C4-2B (cell line): ENCODE measurements around the gene DNAH12.

Experiments
- ZFX ChIP-seq: fragments of 450-650 bp; IDR thresholded peaks from 2 replicates; pipeline ENCODE4 v1.6.1; 2017
- TF ChIP-seq, protein P1 (sequence below): fragments of 450-650 bp; conservative IDR thresholded peaks from 2 replicates; pipeline ENCODE4 v1.5.1; 2017; ENCODE audit warnings: mild to moderate bottlenecking

DNA sequence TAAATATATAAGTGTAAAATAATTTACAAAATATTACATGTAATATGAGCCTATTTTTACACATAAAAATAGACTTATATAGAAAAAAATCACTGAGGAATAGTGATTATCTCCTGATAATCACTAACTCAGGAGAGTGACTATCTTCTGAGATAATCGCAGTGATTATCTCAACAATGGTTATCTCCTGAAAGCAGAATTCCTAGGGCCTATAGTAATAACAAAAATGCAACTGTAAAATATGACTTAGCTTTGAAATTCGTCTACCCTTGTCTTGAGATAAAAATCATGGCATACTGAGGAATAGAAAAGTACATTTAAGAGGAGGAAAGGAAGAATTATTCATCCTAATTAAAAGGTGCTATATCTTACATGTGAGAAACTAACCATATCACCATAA, 134.7 kb downstream of the DNAH12 start:
- TF ChIP-seq, protein P1, sequence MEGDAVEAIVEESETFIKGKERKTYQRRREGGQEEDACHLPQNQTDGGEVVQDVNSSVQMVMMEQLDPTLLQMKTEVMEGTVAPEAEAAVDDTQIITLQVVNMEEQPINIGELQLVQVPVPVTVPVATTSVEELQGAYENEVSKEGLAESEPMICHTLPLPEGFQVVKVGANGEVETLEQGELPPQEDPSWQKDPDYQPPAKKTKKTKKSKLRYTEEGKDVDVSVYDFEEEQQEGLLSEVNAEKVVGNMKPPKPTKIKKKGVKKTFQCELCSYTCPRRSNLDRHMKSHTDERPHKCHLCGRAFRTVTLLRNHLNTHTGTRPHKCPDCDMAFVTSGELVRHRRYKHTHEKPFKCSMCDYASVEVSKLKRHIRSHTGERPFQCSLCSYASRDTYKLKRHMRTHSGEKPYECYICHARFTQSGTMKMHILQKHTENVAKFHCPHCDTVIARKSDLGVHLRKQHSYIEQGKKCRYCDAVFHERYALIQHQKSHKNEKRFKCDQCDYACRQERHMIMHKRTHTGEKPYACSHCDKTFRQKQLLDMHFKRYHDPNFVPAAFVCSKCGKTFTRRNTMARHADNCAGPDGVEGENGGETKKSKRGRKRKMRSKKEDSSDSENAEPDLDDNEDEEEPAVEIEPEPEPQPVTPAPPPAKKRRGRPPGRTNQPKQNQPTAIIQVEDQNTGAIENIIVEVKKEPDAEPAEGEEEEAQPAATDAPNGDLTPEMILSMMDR, result no peak
- no peak for TF ChIP-seq ZFX
